GM12878 (cell line): Measurements from ENCODE around the gene MGARP. TPM values are rescaled to one million over a fixed set of nuclear protein-coding genes. Genes with fewer than 3 reads are reported as not detected.

Experiments used
- BACH1 ChIP-seq: fragments of 450-650 bp; IDR thresholded peaks from 2 replicates; pipeline ENCODE4 v1.6.1; 2017; ENCODE audit warnings: mild to moderate bottlenecking, borderline replicate concordance
- CEBPZ ChIP-seq: fragments of 150-350 bp; IDR thresholded peaks from 2 replicates; pipeline ENCODE4 v1.6.1; 2016; ENCODE audit warnings: low read depth, low read length
- CREB1 ChIP-seq: IDR thresholded peaks from 2 replicates; pipeline ENCODE4 v1.6.1; 2012; ENCODE audit warnings: low read depth, mild to moderate bottlenecking, inconsistent platforms
- E2F8 ChIP-seq: fragments of 450-650 bp; IDR thresholded peaks from 2 replicates; pipeline ENCODE4 v1.6.1; 2018; ENCODE audit warnings: mild to moderate bottlenecking, low read depth, moderate library complexity; ENCODE audit not compliant: partially characterized antibody
- EGR1 ChIP-seq, 2 experiments: IDR thresholded peaks; 1 replicate in 1 of 2; 2 replicates in 1 of 2; pipeline ENCODE4 v1.6.1; 2011 to 2012; ENCODE audit warnings: low read depth in 2 of 2, low read length in 2 of 2, borderline replicate concordance in 1 of 2, mild to moderate bottlenecking in 1 of 2, moderate library complexity in 1 of 2
- EP300 ChIP-seq, 2 experiments: fragments of 150-350 bp in 1 of 2; IDR thresholded peaks; 2 replicates each; pipeline ENCODE4 v1.6.1; 2011 to 2012; ENCODE audit warnings: low read depth in 2 of 2, low read length in 2 of 2, borderline replicate concordance in 1 of 2, improper control_type of control experiment in 1 of 2, inconsistent platforms in 1 of 2; ENCODE audit not compliant: control insufficient read depth in 1 of 2
- IKZF2 ChIP-seq, 2 experiments: fragments of 450-650 bp; IDR thresholded peaks; 2 replicates each; pipeline ENCODE4 v1.6.1; 2017; ENCODE audit warnings: mild to moderate bottlenecking in 2 of 2, moderate library complexity in 2 of 2
- LARP7 ChIP-seq: fragments of 450-650 bp; IDR thresholded peaks from 2 replicates; pipeline ENCODE4 v1.6.1; 2017; ENCODE audit warnings: mild to moderate bottlenecking
- MAX ChIP-seq: IDR thresholded peaks from 2 replicates; pipeline ENCODE4 v1.6.1; 2012; ENCODE audit warnings: low read depth, low read length, improper control_type of control experiment
- MEF2A ChIP-seq: IDR thresholded peaks from 2 replicates; pipeline ENCODE4 v1.6.1; 2011; ENCODE audit warnings: low read depth, mild to moderate bottlenecking, low read length, moderate library complexity; ENCODE audit not compliant: insufficient read depth
- MYB ChIP-seq: fragments of 150-350 bp; IDR thresholded peaks from 2 replicates; pipeline ENCODE4 v1.6.1; 2014; ENCODE audit warnings: mild to moderate bottlenecking, low read depth, low read length, borderline replicate concordance
- POLR2A ChIP-seq: IDR thresholded peaks from 2 replicates; pipeline ENCODE4 v1.6.1; 2011; ENCODE audit warnings: low read depth, mild to moderate bottlenecking, low read length
- RAD51 ChIP-seq: fragments of 450-650 bp; IDR thresholded peaks from 2 replicates; pipeline ENCODE4 v1.6.1; 2016; ENCODE audit warnings: moderate library complexity, mild to moderate bottlenecking, inconsistent platforms
- RCOR1 ChIP-seq: conservative IDR thresholded peaks from 2 replicates; pipeline ENCODE4 v1.6.1; 2012; ENCODE audit warnings: low read depth, low read length, improper control_type of control experiment
- RELA ChIP-seq: fragments of 450-650 bp; IDR thresholded peaks from 2 replicates; pipeline ENCODE4 v1.8.0; 2014; ENCODE audit warnings: borderline replicate concordance; ENCODE audit not compliant: partially characterized antibody
- SP1 ChIP-seq: IDR thresholded peaks from one replicate; pipeline ENCODE4 v1.6.1; 2011; ENCODE audit warnings: low read depth, low read length
- SPI1 ChIP-seq: IDR thresholded peaks from 2 replicates; pipeline ENCODE4 v1.6.1; 2011; ENCODE audit warnings: low read depth, mild to moderate bottlenecking, low read length, moderate library complexity, borderline replicate concordance; ENCODE audit not compliant: insufficient read depth
- SREBF2 ChIP-seq: IDR thresholded peaks from 2 replicates; pipeline ENCODE4 v1.6.1; 2012; ENCODE audit warnings: mild to moderate bottlenecking, low read length
- SRF ChIP-seq, 2 experiments: IDR thresholded peaks; 2 replicates each; pipeline ENCODE4 v1.6.1; 2011; ENCODE audit warnings: low read depth in 2 of 2, low read length in 2 of 2, mild to moderate bottlenecking in 1 of 2, moderate library complexity in 1 of 2
- STAT1 ChIP-seq: fragments of 450-650 bp; conservative IDR thresholded peaks from 2 replicates; pipeline ENCODE4 v1.6.1; 2014; ENCODE audit warnings: antibody characterized with exemption, mild to moderate bottlenecking
- TBL1XR1 ChIP-seq: IDR thresholded peaks from 2 replicates; pipeline ENCODE4 v1.6.1; 2012; ENCODE audit warnings: low read depth, low read length, improper control_type of control experiment
- ZNF24 ChIP-seq: fragments of 450-650 bp; IDR thresholded peaks from 2 replicates; pipeline ENCODE4 v1.6.1; 2017; ENCODE audit warnings: antibody characterized with exemption, mild to moderate bottlenecking
- ZSCAN29 ChIP-seq: fragments of 450-650 bp; IDR thresholded peaks from 2 replicates; pipeline ENCODE4 v1.6.1; 2017; ENCODE audit warnings: mild to moderate bottlenecking, moderate library complexity
- polyA plus RNA-seq, 11 experiments: library from polyadenylated mRNA; depleted of rRNA in 4 of 11; unstranded in 6 of 11; stranded (reverse) in 5 of 11; fragments of >200 nt; fragmentation: Nextera tagmentation in 4 of 11; fragmentation: Illumina TruSeq in 1 of 11; extraction: Ambion mirVana in 4 of 11; extraction: Trizol in 1 of 11; gene quantifications; 1 replicate in 1 of 11; 2 replicates in 10 of 11; pipeline versions ENCODE4 v1.2.1 to v1.2.3, GENCODE V29; 2011 to 2016; ENCODE audit warnings: inconsistent platforms in 2 of 11, missing spikeins in 2 of 11, low read depth in 1 of 11
- total RNA-seq, 4 experiments: library from RNA; depleted of rRNA in 3 of 4; stranded (reverse); fragments of >200 nt in 3 of 4; fragmentation: Illumina TruSeq in 1 of 4; extraction: Trizol in 1 of 4; gene quantifications; 2 replicates each; pipeline versions ENCODE4 v1.2.1 to v1.2.3, GENCODE V29; 2013 to 2021

The MGARP gene
- total and polyA plus RNA-seq, 10 of the 15 experiments (the other 5 are each of a cell fraction or from before 2014, with no cell fraction given): 0.04 to 0.23 (median 0.08) TPM; not detected in 7

GRCh38 chr4:139266583-139267257, 13.3 kb downstream of the MGARP start (continued):
- TF ChIP-seq CEBPZ: no peak; the same call in 1 of the 2 replicates
- TF ChIP-seq IKZF2 (IDR thresholded peaks at IDR 0.05): peak; percentile 77 to 90
- peak; percentile 97 for TF ChIP-seq MAX
- TF ChIP-seq RAD51: peak; percentile 97
- TF ChIP-seq E2F8: no peak
- no peak for TF ChIP-seq SRF (IDR thresholded peaks at IDR 0.05; ENCODE audit: low read depth in 2 of 2, low read length in 2 of 2)
- no peak for TF ChIP-seq STAT1
- no peak for TF ChIP-seq MYB
- peak; percentile 75 for TF ChIP-seq CREB1
- TF ChIP-seq TBL1XR1: peak; percentile 98
- TF ChIP-seq BACH1: 0 out of 2 replicates have a peak, but pooled peaks have one; percentile 11
- peak; percentile 73 to 91 for TF ChIP-seq EP300 (IDR thresholded peaks at IDR 0.05; ENCODE audit: borderline replicate concordance in 1 of 2, control insufficient read depth in 1 of 2, low read depth in 2 of 2, low read length in 2 of 2)
- no peak for TF ChIP-seq ZNF24
- TF ChIP-seq SP1: peak; percentile 59
- TF ChIP-seq RELA: peak; percentile 80
- TF ChIP-seq RCOR1: 0 out of 2 replicates have a peak, but pooled peaks have one; percentile 92
- TF ChIP-seq LARP7: no peak
- TF ChIP-seq SREBF2: no peak
- TF ChIP-seq SPI1: no peak
- TF ChIP-seq POLR2A: no peak
- TF ChIP-seq MEF2A: peak; percentile 79
- TF ChIP-seq EGR1 (IDR thresholded peaks at IDR 0.05; ENCODE audit: borderline replicate concordance in 1 of 2, low read depth in 2 of 2, low read length in 2 of 2): peak in 1 of 2 experiments; percentile 76; a peak in 1 of 3 replicates
- TF ChIP-seq ZSCAN29: no peak
